Epithelial cell of alveolus of lung (primary cell): ENCODE results near the gene RAD18. TPM values are rescaled to one million over a fixed set of nuclear protein-coding genes. Genes with fewer than 3 reads are reported as not detected.

Experiments
- total RNA-seq: library from RNA; depleted of rRNA; stranded (reverse); fragments of >200 nt; gene quantifications from 2 replicates; pipeline ENCODE4 v1.2.1, GENCODE V29; 2015

RAD18 gene, protein sequence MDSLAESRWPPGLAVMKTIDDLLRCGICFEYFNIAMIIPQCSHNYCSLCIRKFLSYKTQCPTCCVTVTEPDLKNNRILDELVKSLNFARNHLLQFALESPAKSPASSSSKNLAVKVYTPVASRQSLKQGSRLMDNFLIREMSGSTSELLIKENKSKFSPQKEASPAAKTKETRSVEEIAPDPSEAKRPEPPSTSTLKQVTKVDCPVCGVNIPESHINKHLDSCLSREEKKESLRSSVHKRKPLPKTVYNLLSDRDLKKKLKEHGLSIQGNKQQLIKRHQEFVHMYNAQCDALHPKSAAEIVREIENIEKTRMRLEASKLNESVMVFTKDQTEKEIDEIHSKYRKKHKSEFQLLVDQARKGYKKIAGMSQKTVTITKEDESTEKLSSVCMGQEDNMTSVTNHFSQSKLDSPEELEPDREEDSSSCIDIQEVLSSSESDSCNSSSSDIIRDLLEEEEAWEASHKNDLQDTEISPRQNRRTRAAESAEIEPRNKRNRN
- total RNA-seq, result 4.6 and 8.0 TPM in 2 replicates

DNA sequence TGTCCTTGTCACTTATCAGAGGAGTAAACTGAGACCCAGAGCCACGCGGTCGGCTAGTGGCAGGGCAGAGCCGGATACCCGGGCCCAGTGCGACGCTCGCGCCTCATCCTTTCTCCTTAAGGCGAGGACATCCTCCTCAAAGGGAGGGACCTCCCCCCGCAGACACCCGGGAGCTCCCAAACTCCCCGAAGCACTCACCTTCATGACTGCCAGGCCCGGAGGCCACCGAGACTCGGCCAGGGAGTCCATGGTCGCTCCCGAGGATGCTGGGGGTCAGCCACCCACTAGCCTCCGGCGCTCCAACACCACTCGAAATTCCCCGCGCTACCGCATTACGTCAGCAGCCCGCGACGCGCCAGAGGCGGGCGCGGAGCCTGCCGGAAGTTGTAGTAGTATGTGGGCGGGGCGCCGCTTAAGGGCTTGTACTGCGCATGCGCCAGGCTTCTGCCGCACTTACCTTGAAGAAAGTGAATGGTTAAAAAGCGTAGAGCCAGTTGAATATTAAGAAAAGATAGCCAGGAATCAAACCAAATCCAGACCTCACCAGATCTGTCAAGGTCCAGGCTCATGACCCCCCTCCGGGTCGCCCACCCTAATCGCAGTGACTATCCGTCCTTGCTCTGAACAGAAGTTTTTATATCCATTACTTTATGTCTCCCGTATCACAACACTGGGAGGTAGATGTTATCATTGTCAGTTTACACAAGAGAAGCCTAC, at the start of gene RAD18:
TSS of gene RAD18 (minus strand) at position 336 of the 717 bp plus-strand sequence. CDS start at position 249, 87 bp downstream.

Other genes with a start within 250 kb of the RAD18 start
- gene CAV3, start 229.7 kb downstream of the RAD18 start, total RNA-seq, result not detected in 2 replicates
- 0.72 and 4.3 TPM in 2 replicates for gene OXTR, start 193.9 kb downstream of the RAD18 start, total RNA-seq